H54 (cell line): ENCODE measurements around the gene LRRC46.

Experiments
- DNase-seq: peaks from one replicate; pipeline ENCODE4 v3.0.0; 2011; ENCODE audit warnings: low spot score, mixed read lengths; ENCODE audit not compliant: insufficient read length
- FAIRE-seq: peaks from 3 replicates; lab custom pipeline; 2011; peaks lifted over from hg19 to GRCh38; lab: Jason Lieb, UNC
- POLR2A ChIP-seq: IDR thresholded peaks from 2 replicates; pipeline ENCODE4 v1.6.1; 2011; ENCODE audit warnings: low read depth, mild to moderate bottlenecking, low read length

The LRRC46 gene

DNA sequence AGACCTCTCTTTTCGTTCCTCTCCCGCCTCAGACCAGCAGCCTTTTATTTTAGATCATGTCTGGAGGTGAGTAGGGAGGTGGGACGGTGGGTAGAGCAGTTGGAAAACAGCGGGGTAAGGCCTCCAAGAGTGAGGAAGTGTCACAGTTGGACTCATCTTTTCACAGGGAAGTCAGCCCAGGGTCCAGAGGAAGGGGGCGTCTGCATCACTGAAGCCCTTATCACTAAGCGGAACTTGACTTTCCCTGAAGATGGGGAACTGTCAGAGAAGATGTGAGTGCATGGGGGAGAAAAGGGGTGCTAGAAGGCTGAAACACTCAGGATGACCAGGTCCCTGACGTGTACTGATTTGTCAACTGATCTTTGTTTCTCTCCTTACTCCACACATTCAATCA, 461 bp downstream of the LRRC46 start:
- DNase-seq (no peak), FAIRE-seq (no peak)
- no peak for TF ChIP-seq POLR2A

DNA sequence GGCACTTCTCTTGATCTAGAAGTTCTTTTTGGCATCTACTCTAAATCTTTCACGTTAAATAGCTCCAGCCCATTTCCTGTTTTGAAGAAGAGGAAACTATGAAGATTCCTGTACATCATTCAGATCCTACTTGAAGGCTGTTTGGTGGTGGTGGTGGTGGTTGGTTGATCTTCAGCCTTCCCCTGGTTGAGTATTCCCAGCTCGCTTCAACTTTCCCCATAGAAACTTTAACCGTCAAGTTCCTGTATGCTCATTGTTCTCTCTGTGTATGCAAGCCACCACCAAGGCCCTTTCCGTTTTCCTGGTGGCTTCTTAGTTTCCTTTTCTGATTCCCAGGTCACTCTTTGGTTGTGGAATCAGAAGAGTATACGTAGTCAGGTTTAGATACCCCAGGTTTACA, 3.3 kb downstream of the LRRC46 start:
- FAIRE-seq = no peak
- no peak for TF ChIP-seq POLR2A
- no peak for DNase-seq

DNA sequence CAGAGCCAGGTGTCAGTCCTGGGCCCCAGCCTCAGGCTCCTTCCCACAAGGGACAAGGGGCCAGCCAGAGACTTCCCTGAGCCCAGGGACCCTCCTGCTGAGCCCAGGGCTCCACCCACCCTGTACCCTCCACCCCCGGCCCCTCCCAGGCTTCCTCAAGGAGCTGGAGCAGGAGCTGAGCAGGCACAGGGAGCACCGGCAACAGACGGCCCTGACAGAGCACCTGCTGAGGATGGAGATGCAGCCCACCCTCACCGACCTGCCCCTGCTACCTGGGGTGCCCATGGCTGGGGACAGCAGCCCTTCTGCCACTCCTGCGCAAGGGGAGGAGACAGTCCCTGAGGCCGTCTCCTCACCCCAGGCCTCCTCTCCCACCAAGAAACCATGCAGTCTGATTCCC, 5.1 kb downstream of the LRRC46 start:
- no peak for DNase-seq
- FAIRE-seq = no peak
- TF ChIP-seq POLR2A = no peak

DNA sequence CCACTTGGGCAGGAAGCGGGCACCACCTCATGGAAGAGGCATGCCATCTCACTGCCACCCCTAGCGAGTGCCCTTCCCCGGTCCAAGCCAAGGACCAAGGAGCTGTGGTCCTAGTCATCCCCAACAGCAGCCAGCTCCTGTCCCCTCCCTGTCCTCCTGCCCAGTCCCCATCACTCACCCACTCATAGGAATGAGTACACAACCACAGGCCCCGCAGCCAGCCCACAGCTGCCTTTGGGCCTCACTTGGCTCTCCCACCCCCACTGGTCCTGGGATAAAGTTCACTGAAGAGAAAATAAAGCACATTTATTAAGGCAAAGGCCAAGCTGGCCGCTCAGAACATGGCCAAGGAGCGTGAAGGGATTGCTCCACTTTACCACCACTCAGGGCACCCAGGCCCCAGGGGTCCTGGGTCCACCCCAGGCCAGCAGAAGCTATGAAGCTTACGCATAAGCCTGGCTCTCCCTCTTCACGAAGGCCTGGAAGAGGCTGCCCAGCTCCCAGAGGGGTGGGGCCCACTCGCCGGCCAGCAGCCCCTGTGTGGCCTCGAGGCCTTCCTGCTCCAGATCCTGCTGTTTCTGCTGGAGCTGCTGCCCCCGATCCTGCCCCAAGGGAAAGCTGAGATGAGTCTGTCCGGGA, 6.0 kb downstream of the LRRC46 start:
- DNase-seq (peak; percentile 97), FAIRE-seq (peak; percentile 76)
- TF ChIP-seq POLR2A = no peak

DNA sequence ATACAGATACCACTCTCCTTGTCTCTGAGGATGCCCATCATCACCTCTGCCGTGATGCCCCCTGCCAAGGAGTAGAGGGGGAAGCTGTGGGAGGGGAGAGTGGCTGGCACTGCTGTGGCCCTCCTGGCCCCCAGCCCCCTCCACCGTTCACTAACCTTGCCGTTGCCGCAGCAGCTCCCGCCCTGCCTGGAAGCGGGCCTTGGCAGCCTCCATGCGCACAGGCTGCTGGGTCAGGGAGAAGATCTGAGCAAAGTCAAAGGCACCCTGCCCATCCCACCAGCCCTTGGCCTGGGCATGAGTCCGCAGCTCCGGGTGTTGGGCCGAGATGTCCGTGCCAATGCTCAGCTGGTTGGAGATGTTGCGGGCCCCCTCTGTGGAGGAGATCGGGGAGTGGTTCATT, 7.2 kb downstream of the LRRC46 start:
- FAIRE-seq (no peak), DNase-seq (no peak)
- TF ChIP-seq POLR2A = no peak

DNA sequence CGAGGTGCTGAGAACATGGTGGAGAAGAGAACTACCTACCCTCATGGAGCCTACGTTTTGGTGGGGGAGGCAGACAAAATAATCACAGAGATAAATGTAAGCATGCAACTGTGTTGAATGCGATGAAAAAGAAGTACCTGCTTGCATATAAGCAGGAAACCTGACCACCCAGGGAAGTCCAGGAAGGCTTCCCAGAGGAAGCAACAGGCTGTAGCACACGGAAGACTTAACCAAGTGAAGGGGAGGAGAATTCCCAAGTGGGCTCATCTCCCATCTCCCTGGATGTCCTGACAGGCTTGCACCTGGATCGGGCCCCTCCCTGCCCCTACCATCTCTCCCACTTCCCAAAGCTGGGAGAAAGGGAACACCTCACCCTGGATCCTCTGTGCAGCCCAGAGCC, 7.6 kb downstream of the LRRC46 start:
- FAIRE-seq (no peak), DNase-seq (no peak)
- no peak for TF ChIP-seq POLR2A

DNA sequence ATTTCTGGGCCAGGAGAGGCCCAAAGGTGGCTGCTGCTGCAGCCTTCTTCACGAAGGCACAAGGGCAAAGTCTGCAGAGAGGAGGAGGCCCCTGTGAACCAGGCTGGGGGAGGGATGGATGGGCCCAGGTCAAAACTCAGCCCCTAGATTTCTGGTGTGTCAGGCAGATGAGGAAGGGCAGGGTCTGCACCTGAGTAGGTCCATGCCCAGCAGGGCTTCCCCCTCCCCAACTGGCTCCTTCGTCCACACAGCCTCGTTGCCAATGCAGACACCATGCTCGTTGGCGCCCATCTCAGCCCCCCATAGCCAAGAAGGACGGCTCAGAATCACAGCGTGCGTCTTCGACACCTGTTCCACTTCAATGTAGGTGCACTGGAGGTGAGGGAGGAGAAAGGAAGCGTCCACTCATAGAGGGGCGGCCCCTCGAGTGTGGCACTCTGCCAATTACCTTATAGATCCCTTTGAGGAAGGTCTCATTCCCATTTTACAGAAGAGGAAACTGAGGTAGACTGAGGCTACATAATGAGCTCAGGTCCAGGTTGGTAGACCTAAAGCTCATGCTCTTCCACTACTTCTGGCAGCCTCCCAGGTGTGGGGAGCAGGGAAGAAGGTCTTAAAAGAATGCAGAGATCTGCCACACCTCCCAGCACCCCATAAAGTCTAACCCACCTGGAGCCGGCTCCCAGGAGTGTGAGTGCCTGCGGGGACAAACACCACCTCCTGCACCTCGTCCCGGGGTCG, 8.7 kb downstream of the LRRC46 start:
- no peak for TF ChIP-seq POLR2A
- FAIRE-seq = no peak

DNA sequence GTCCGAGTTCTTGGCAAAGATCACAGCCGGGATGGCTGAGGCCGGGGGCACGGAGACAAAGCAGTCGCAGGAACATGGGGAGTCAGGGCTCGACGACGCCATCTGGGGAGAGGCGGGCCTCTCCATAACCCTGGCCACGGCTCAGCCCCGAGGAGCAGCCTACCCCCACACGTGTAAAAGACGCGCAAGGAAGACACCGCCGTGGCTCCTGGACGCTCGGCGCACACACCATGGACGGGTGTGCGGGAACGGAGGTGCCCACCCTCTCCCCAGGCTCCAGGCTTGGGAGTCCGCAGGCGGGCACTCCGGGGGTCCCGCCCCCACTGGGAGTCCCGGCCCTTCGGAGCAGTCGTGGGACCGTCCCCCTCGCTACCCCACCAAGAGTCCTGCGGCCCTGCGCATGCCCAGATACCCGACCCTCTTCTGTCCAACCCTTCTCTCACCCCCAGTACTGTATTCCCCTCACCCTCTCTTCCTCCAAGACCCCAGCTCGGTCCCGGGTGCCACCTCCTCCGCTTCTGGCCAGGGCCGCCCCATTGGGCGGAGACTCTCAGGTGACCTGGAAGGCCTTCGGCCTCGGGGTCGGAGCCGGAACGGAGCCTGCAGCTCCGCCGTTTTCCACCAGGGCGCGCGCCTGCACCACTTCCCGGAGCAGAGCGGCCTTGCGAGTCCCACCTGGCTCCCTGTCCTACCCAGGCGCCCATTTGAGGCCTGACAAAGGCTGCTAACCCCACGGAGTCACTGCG, 9.4 kb downstream of the LRRC46 start, which contains the start of gene SCRN2:
Gene SCRN2, minus strand, starts transcription at position 532 of the 746 bp plus-strand sequence. Its CDS starts 430 bp downstream, at position 102.
- DNase-seq = peak; percentile 93
- peak; percentile 8; the same call in 1 of the 2 replicates for TF ChIP-seq POLR2A
- no peak for FAIRE-seq

More for the DNA sequence above, 8.7 kb downstream of the LRRC46 start:
- no peak for DNase-seq

DNA sequence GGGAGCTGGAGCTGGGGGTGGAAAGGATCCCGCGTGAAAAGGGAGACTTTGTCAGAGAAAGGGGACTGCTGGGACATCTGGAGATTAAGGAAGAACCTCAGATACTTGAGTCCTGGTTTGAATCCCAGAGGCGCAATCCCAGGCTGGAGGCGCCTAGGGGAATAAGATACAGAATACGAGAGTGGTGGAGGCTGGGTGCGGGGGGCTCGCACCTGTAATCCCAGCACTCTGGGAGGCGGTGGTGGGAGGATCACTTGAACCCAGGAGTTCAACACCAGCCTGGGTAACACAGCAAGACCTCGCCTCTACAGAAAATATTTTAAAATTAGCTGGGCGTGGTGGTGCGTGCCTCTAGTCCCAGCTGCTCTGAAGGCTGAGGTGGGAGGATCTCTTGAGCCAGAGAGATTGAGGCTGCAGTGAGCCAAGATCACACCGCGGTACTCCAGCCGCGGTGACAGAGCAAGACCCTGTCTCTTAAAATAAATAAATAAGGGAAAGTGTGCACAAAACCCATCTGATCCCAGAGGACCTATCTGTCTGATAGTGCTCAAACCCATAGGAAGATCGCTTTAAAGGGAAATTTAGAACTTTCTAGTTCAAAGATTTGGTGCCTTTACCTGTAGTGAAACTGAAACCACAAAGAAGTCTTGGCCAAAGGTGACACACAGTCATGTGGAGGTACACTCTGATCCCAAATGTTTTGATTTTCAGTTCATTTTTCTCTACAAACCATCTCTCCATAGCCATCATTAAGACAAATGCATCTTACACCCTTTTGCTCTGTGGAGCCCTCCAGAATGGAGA, 10.2 kb downstream of the LRRC46 start:
- FAIRE-seq (no peak), DNase-seq (no peak)
- TF ChIP-seq POLR2A = no peak

DNA sequence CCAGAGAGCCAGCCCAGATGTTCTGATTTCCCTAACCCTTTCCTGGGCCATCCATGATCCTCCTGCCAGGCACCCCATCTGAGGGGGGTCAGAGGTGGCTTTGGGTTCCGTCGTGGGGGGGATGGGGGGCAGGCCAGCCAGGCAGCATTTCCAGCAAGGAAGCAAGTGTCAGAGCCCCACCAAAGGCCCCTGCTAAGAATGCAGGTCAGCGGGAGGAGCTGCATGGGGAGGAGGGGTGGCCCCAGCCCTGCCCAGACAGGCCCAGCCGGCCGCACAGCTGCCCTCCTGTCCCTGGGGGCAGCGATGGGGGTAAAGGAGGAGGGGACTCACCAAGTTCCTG, 11.9 kb downstream of the LRRC46 start:
- DNase-seq (no peak), FAIRE-seq (no peak)
- TF ChIP-seq POLR2A = no peak

DNA sequence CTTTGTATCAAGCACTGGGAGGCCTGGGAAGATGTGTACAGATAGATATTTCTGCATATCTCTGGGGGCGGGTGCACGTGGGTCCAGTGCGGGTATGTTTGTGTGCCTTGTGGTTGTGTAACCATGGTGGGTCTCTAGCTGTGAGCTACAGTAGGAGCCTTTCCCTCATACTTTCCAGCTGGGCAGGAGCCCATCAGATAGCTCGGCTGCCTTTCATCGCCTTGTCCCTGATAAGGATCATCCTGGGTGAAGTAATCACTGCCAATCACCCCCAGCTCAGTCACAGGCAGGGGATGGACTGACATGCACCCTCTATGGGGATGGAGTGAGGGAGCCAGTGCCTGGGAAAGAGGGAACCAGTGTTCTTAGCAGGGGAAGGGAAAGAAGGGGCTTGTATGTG, 12.8 kb downstream of the LRRC46 start:
- FAIRE-seq = no peak
- DNase-seq = no peak
- no peak for TF ChIP-seq POLR2A

DNA sequence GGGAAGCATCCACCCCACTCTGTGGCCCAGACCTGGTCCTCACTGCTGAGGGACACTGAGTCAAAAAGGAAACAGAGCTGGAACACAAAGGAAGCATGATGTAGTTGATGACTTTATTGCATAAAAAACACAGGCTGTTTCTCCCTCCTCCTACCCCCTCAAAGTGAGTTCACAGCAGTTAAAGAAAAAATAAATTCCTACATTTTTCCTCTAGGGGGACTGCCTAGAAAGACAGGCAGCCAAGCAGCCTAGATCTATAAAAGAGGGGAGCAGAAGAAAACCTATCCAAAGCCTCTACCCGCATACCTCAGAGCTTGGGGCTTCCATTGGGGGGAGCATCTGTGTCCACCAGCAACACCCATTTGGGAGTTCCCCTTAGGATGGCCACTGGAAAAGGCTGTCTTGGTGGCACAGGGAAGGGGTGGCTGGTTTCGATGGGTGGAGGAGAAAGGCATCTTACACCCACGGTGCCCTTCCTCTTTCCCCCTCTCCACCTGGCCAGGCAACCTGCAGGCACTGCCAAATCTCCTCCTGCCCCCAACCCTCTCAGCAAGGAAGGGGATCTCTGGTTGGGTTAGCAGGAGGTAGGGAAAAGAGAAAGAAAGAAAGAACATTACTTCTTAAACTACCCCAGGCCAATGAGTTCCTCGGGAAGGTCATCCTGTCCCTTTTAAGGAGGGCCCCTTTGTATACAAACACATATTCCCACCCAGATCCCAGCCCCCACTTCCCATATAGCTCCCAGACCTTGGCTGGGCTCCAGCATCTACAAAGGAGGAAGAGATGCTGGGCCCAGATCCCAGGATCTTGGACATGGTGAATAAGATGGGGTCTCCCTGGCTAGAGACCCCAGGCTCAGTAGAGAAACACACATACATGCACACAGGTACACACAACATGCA, 13.6 kb downstream of the LRRC46 start:
- no peak for TF ChIP-seq POLR2A
- FAIRE-seq = no peak
- DNase-seq = peak; percentile 72

DNA sequence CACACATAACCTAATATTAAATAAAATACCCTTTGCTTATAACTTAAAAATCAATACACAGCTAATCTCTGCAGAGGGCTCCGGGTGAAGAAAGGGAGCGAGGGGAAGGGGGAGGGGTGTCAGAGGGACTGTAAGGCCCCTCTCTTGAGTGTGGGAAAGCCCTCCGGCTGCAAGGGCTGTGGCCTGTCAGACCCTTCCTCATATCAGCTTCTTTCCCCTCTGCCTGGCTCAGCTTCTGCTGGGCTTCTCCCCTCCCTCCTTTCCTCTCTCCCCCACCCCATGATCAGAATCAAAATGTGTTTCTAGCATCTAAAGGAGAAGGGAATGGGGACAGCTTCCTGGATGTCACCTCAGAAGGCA, 14.2 kb downstream of the LRRC46 start:
- FAIRE-seq = no peak
- no peak for TF ChIP-seq POLR2A

More for the DNA sequence above, 14.2 kb downstream of the LRRC46 start:
- DNase-seq = no peak
